MG63 (cell line): ENCODE measurements around the gene CELSR1. TPM values are rescaled to one million over a fixed set of nuclear protein-coding genes. Genes with fewer than 3 reads are reported as not detected.
A peak's percentile ranks its signal among the peaks of the same experiment; 100 is the strongest.

Experiments
- DNase-seq: peaks from one replicate; pipeline ENCODE4 v3.0.0-alpha.2; 2020
- H3K27me3 ChIP-seq: fragments of 250-450 bp; sonication (Bioruptor Pico); 2 replicates; pipeline ENCODE4 v1.5.1; 2020; ENCODE audit warnings: mild to moderate bottlenecking, moderate library complexity
- H3K36me3 ChIP-seq: fragments of 250-450 bp; sonication (Bioruptor Pico); 2 replicates; pipeline ENCODE4 v1.5.1; 2020; ENCODE audit warnings: mild to moderate bottlenecking, moderate library complexity
- H3K4me3 ChIP-seq: fragments of 250-450 bp; sonication (Bioruptor Pico); 2 replicates; pipeline ENCODE4 v1.5.1; 2020; ENCODE audit warnings: mild to moderate bottlenecking, moderate library complexity
- H3K9me3 ChIP-seq: fragments of 250-450 bp; sonication (Bioruptor Pico); 2 replicates; pipeline ENCODE4 v1.5.1; 2020; ENCODE audit warnings: mild to moderate bottlenecking, moderate library complexity
- total RNA-seq: library from RNA; depleted of rRNA; stranded (reverse); fragments of >200 nt; shearing (Covaris generic); gene quantifications from 2 replicates; pipeline ENCODE4 v1.2.3, GENCODE V29; 2014; ENCODE audit warnings: low replicate concordance

CELSR1 gene
- total RNA-seq, 1 experiment from 2014 or later, result 0.59 TPM

- Histone ChIP-seq H3K4me3 (no peak overlapping the region), H3K36me3 (no peaks in the 10 kb centered on the region), H3K27me3 (no peaks in the 10 kb centered on the region), H3K9me3 (no peaks in the 10 kb centered on the region)
- no peak for DNase-seq
Observed at GRCh38 chr22:46439576-46440465, 97.6 kb downstream of the CELSR1 start.

- no peak for DNase-seq
- Histone ChIP-seq H3K9me3 (no peaks in the 10 kb centered on the region), H3K27me3 (no peaks in the 10 kb centered on the region), H3K36me3 (no peaks in the 10 kb centered on the region), H3K4me3 (no peak overlapping the region)
Observed at GRCh38 chr22:46439111-46439510, 98.3 kb downstream of the CELSR1 start.

- DNase-seq, result no peak
- Histone ChIP-seq H3K27me3 (no peaks in the 10 kb centered on the region), H3K4me3 (no peak overlapping the region), H3K36me3 (no peaks in the 10 kb centered on the region), H3K9me3 (no peaks in the 10 kb centered on the region)
Observed at GRCh38 chr22:46437671-46438440, 99.6 kb downstream of the CELSR1 start.

- Histone ChIP-seq H3K27me3 (no peaks in the 10 kb centered on the region), H3K9me3 (no peaks in the 10 kb centered on the region), H3K4me3 (no peak overlapping the region), H3K36me3 (no peaks in the 10 kb centered on the region)
- no peak for DNase-seq
Observed at GRCh38 chr22:46436595-46437175, 100.7 kb downstream of the CELSR1 start.

GRCh38 chr22:46433318-46433717 is 104.1 kb downstream of the CELSR1 start:
- no peaks in the 10 kb centered on the region for H3K27me3 ChIP-seq
- no peak overlapping the region for H3K4me3 ChIP-seq
- H3K9me3 ChIP-seq, result no peaks in the 10 kb centered on the region
- H3K36me3 ChIP-seq, result no peaks in the 10 kb centered on the region
- DNase-seq, result no peak

GRCh38 chr22:46432164-46433068 is 105.0 kb downstream of the CELSR1 start:
- Histone ChIP-seq H3K36me3 (no peaks in the 10 kb centered on the region), H3K4me3 (peak overlapping the region; percentile 34), H3K27me3 (no peaks in the 10 kb centered on the region), H3K9me3 (no peaks in the 10 kb centered on the region)
- no peak for DNase-seq

- Histone ChIP-seq H3K36me3 (no peaks in the 10 kb centered on the region), H3K4me3 (no peak overlapping the region), H3K9me3 (no peaks in the 10 kb centered on the region), H3K27me3 (no peaks in the 10 kb centered on the region)
- no peak for DNase-seq
Observed at GRCh38 chr22:46430961-46431838, 106.2 kb downstream of the CELSR1 start.

GRCh38 chr22:46429325-46429853 is 108.0 kb downstream of the CELSR1 start:
- Histone ChIP-seq H3K4me3 (no peak overlapping the region), H3K9me3 (no peaks in the 10 kb centered on the region; the same call in 1 of the 2 replicates), H3K27me3 (no peaks in the 10 kb centered on the region), H3K36me3 (no peaks in the 10 kb centered on the region)
- no peak for DNase-seq

- DNase-seq, result no peak
- H3K27me3 ChIP-seq, result no peaks in the 10 kb centered on the region
- no peaks in the 10 kb centered on the region; the same call in 1 of the 2 replicates for H3K9me3 ChIP-seq
- H3K36me3 ChIP-seq, result no peaks in the 10 kb centered on the region
- H3K4me3 ChIP-seq, result no peak overlapping the region
Observed at GRCh38 chr22:46428602-46429324, 108.7 kb downstream of the CELSR1 start.

- no peaks in the 10 kb centered on the region; the same call in 1 of the 2 replicates for H3K9me3 ChIP-seq
- H3K4me3 ChIP-seq, result no peak overlapping the region
- no peak for DNase-seq
- H3K36me3 ChIP-seq, result no peaks in the 10 kb centered on the region
- no peaks in the 10 kb centered on the region for H3K27me3 ChIP-seq
Observed at GRCh38 chr22:46428171-46428570, 109.2 kb downstream of the CELSR1 start.

- H3K9me3 ChIP-seq, result no peaks in the 10 kb centered on the region; the same call in 1 of the 2 replicates
- H3K27me3 ChIP-seq, result no peaks in the 10 kb centered on the region
- no peak overlapping the region for H3K4me3 ChIP-seq
- no peaks in the 10 kb centered on the region for H3K36me3 ChIP-seq
- no peak for DNase-seq
Observed at GRCh38 chr22:46425016-46425415, 112.4 kb downstream of the CELSR1 start.

- Histone ChIP-seq H3K9me3 (no peaks in the 10 kb centered on the region; the same call in 1 of the 2 replicates), H3K4me3 (no peak overlapping the region), H3K36me3 (no peaks in the 10 kb centered on the region), H3K27me3 (no peaks in the 10 kb centered on the region)
- DNase-seq, result no peak
Observed at GRCh38 chr22:46424496-46424895, 112.9 kb downstream of the CELSR1 start.

GRCh38 chr22:46422896-46423295 is 114.5 kb downstream of the CELSR1 start:
- DNase-seq, result no peak
- Histone ChIP-seq H3K27me3 (no peaks in the 10 kb centered on the region), H3K4me3 (no peak overlapping the region), H3K9me3 (no peaks in the 10 kb centered on the region; the same call in 1 of the 2 replicates), H3K36me3 (no peaks in the 10 kb centered on the region)

GRCh38 chr22:46421267-46421666 is 116.2 kb downstream of the CELSR1 start:
- DNase-seq, result no peak
- Histone ChIP-seq H3K4me3 (no peak overlapping the region), H3K36me3 (no peaks in the 10 kb centered on the region), H3K27me3 (no peaks in the 10 kb centered on the region), H3K9me3 (no peaks in the 10 kb centered on the region; the same call in 1 of the 2 replicates)
